Upper lobe of left lung (tissue), 6 donors: Measurements from ENCODE around the gene TF. TPM values are rescaled to one million over a fixed set of nuclear protein-coding genes. Genes with fewer than 3 reads are reported as not detected.
"Not testable (repeated sequence)": the region's sequence is repeated elsewhere in the genome, so short reads cannot be mapped to it uniquely, and the experiment has no call there.

Experiments
- ATAC-seq, 2 donors: fragments of 200-7000 bp; cut with Tn5 transposase; one replicate each; pipeline ENCODE4 v1.9.1; 2022; ENCODE audit warnings: mild to moderate bottlenecking in 2 of 2, moderate library complexity in 2 of 2; ENCODE audit not compliant: low FRiP score in 2 of 2
- DNase-seq, 2 donors: peaks; one replicate each; pipeline ENCODE4 v3.0.0-alpha.2; 2019 to 2020
- H3K27ac ChIP-seq, 4 donors: fragments of 200-600 bp; sonication (generic); one replicate each; pipeline ENCODE4 v1.5.1; 2016 to 2019
- H3K27me3 ChIP-seq, 4 donors: fragments of 200-600 bp; sonication (generic); one replicate each; pipeline ENCODE4 v1.5.1; 2017 to 2019
- H3K36me3 ChIP-seq, 4 donors: fragments of 200-600 bp; sonication (generic); one replicate each; pipeline ENCODE4 v1.5.1; 2016 to 2019
- H3K4me1 ChIP-seq, 4 donors: fragments of 200-600 bp; sonication (generic); one replicate each; pipeline ENCODE4 v1.5.1; 2018 to 2019
- H3K4me3 ChIP-seq, 4 donors: fragments of 200-600 bp; sonication (generic); one replicate each; pipeline ENCODE4 v1.5.1; 2017 to 2019; ENCODE audit warnings: mild to moderate bottlenecking in 2 of 4, moderate library complexity in 1 of 4
- H3K9me3 ChIP-seq, 4 donors: fragments of 200-600 bp; sonication (generic); one replicate each; pipeline ENCODE4 v1.5.1; 2018 to 2019
- EP300 ChIP-seq, 4 donors: sonication (generic); formaldehyde crosslinking; IDR thresholded peaks; one replicate each; pipeline ENCODE4 v1.5.1; 2017; ENCODE audit warnings: antibody characterized with exemption in 4 of 4, control low read depth in 2 of 4
- POLR2A ChIP-seq, 4 donors: fragments of 450-650 bp; IDR thresholded peaks; one replicate each; pipeline ENCODE4 v1.5.1; 2016 to 2017; ENCODE audit warnings: antibody characterized with exemption in 4 of 4, mild to moderate bottlenecking in 2 of 4
- POLR2AphosphoS5 ChIP-seq, 2 donors: sonication (generic); formaldehyde crosslinking; IDR thresholded peaks; one replicate each; pipeline ENCODE4 v1.5.1; 2017; ENCODE audit warnings: antibody characterized with exemption in 2 of 2
- WGBS, 2 donors: methylation state at CpG; one replicate each; pipeline ENCODE4 v1.1.5; 2017 to 2018; 5-methylcytosine and 5-hydroxymethylcytosine counted together
- total RNA-seq, 6 donors: library from RNA; depleted of rRNA in 4 of 6; stranded (reverse); fragments of >200 nt in 4 of 6; gene quantifications; one replicate each; pipeline versions ENCODE4 v1.1.0 to v1.2.1, GENCODE V29; 2016 to 2021
- TF ChIP-seq, protein P1 (sequence below), 6 experiments: fragments of 450-650 bp in 4 of 6; fragments of 200-600 bp in 2 of 6; sonication (generic) in 2 of 6; IDR thresholded peaks; one replicate each; pipeline ENCODE4 v1.5.1; 2016 to 2019; ENCODE audit warnings: antibody characterized with exemption in 6 of 6
- donor health status: DM: no; HTN: no; CAD: no; lungs with moderate emphysema.
- donor health status: DM: no; HTN: yes; CAD: no; lungs with severe emphysema.

The TF gene
- total RNA-seq, 6 donors from 2014 or later, result 0.61 to 15.5 (median 3.7) TPM

GRCh38 chr3:133730993-133731392, 15.2 kb upstream of the TF start:
- DNase-seq (no peak), ATAC-seq (no peak)
- Histone ChIP-seq H3K4me1 (no peaks in the 10 kb centered on the region), H3K27me3 (no peaks in the 10 kb centered on the region), H3K36me3 (no peaks in the 10 kb centered on the region), H3K27ac (no peak overlapping the region), H3K9me3 (no peaks in the 10 kb centered on the region), H3K4me3 (no peak overlapping the region)
- TF ChIP-seq, protein P1, sequence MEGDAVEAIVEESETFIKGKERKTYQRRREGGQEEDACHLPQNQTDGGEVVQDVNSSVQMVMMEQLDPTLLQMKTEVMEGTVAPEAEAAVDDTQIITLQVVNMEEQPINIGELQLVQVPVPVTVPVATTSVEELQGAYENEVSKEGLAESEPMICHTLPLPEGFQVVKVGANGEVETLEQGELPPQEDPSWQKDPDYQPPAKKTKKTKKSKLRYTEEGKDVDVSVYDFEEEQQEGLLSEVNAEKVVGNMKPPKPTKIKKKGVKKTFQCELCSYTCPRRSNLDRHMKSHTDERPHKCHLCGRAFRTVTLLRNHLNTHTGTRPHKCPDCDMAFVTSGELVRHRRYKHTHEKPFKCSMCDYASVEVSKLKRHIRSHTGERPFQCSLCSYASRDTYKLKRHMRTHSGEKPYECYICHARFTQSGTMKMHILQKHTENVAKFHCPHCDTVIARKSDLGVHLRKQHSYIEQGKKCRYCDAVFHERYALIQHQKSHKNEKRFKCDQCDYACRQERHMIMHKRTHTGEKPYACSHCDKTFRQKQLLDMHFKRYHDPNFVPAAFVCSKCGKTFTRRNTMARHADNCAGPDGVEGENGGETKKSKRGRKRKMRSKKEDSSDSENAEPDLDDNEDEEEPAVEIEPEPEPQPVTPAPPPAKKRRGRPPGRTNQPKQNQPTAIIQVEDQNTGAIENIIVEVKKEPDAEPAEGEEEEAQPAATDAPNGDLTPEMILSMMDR (IDR thresholded peaks at IDR 0.05), result no peak
- TF ChIP-seq POLR2AphosphoS5 (IDR thresholded peaks at IDR 0.05) (no peak), EP300 (IDR thresholded peaks at IDR 0.05) (no peak), POLR2A (IDR thresholded peaks at IDR 0.05) (no peak)

DNA sequence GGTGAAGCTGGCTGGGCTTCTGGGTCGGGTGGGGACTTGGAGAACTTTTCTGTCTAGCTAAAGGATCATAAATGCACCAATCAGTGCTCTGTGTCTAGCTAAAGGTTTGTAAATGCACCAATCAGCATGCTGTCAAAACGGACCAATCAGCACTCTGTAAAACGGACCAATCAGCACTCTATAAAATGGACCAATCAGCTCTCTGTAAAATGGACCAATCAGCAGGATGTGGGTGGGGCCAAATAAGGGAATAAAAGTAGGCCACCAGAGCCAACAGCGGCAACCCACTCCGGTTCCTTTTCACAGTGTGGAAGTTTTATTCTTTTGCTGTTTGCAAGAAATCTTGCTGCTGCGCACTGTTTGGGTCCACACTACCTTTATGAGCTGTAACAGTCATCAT, 14.0 kb upstream of the TF start:
- H3K9me3 ChIP-seq, H3K4me1 ChIP-seq, H3K27ac ChIP-seq, DNase-seq, H3K4me3 ChIP-seq, H3K27me3 ChIP-seq, H3K36me3 ChIP-seq, ATAC-seq: not testable (repeated sequence)
- 80 to 85% methylated on average over 6 of the region's 6 CpGs for WGBS, 2 donors

DNA sequence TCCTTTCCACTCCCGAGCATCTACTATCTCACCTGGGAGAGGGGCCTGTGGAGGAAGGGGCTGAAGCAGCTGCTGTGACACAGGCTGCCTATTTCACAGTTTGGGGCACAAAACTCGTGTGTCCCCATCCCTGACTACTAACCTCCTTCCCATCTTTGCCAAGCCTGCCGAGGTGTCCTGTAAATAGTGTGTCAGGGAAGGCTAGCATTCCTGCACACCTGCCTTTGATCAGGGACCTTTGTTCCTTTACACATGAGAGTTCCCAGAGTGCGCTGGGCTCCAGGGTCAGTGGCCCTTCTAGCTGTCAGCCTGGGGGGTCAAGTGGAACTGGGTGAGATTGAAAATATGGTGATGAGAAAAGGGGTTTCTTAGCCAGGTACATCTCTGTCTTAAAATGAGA, 13.0 kb upstream of the TF start:
- 60 to 69% methylated on average over 4 of the region's 4 CpGs for WGBS, 2 donors
- Histone ChIP-seq H3K9me3 (no peaks in the 10 kb centered on the region), H3K27me3 (no peaks in the 10 kb centered on the region), H3K36me3 (no peaks in the 10 kb centered on the region), H3K27ac (no peak overlapping the region), H3K4me3 (no peak overlapping the region), H3K4me1 (no peaks in the 10 kb centered on the region)
- TF ChIP-seq, protein P1 (IDR thresholded peaks at IDR 0.05), result no peak
- DNase-seq (no peak), ATAC-seq (no peak)

DNA sequence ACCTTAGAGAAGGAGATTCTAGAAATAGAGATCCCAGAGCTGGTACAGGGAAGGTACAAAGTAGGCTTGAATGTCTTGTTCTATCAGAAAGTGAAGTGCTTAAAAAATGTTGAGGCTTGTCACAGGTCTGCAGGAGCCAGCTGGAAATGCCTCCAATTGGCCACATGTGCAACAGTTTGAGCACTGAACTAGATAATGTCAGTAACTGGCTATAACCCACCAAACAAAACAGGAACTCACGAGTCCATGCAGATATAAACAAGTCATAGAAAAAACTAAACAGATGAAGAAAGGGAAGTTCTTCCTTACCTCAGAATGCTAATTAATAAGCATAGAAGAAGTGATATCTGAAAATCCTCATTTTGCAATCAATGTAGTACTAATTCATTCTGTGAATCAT, 11.9 kb upstream of the TF start:
- Histone ChIP-seq H3K9me3 (no peaks in the 10 kb centered on the region), H3K27ac (no peak overlapping the region), H3K4me1 (no peaks in the 10 kb centered on the region), H3K27me3 (no peaks in the 10 kb centered on the region), H3K36me3 (no peaks in the 10 kb centered on the region), H3K4me3 (no peak overlapping the region)
- WGBS, 2 donors, result 26 to 42% methylated on average over 1 of the region's 1 CpG
- TF ChIP-seq, protein P1 (IDR thresholded peaks at IDR 0.05), result no peak
- no peak for TF ChIP-seq POLR2A (IDR thresholded peaks at IDR 0.05)
- no peak for TF ChIP-seq EP300 (IDR thresholded peaks at IDR 0.05)
- no peak for TF ChIP-seq POLR2AphosphoS5 (IDR thresholded peaks at IDR 0.05)
- DNase-seq (no peak), ATAC-seq (no peak)

GRCh38 chr3:133742351-133743091, 3.7 kb upstream of the TF start:
- no peaks in the 10 kb centered on the region for H3K36me3 ChIP-seq
- 53 to 54% methylated on average over 9 of the region's 9 CpGs for WGBS, 2 donors
- no peak for ATAC-seq
- peaks cover 0 to 6% (median 0%) of the 10 kb centered on the region in 4 donors for H3K4me1 ChIP-seq
- TF ChIP-seq EP300 (IDR thresholded peaks at IDR 0.05) (no peak), POLR2AphosphoS5 (IDR thresholded peaks at IDR 0.05) (no peak), POLR2A (IDR thresholded peaks at IDR 0.05) (no peak)
- TF ChIP-seq, protein P1 (IDR thresholded peaks at IDR 0.05), result no peak
- DNase-seq, result no peak
- H3K27ac ChIP-seq, result no peak overlapping the region
- H3K4me3 ChIP-seq, result no peak overlapping the region
- no peaks in the 10 kb centered on the region for H3K9me3 ChIP-seq
- H3K27me3 ChIP-seq, result peaks cover 0 to 5% (median 2%) of the 10 kb centered on the region in 4 donors
